ENCODE data around the gene SNAI3. TPM values are rescaled to one million over a fixed set of nuclear protein-coding genes. Genes with fewer than 3 reads are reported as not detected.

Gene SNAI3
- total and polyA plus RNA-seq, 9 of the 15 experiments (the other 6 are each of a cell fraction or from before 2014, with no cell fraction given), result 0.04 to 4.1 (median 0.80) TPM; not detected in 1

- TF ChIP-seq ZNF24 (IDR thresholded peaks at IDR 0.05) (no peak), SIRT6 (IDR thresholded peaks at IDR 0.05; ENCODE audit: low read depth, low read length) (no peak), CSDE1 (IDR thresholded peaks at IDR 0.05) (no peak), HMG20B (CRISPR knock-in tag; IDR thresholded peaks at IDR 0.05) (no peak), TAF9B (IDR thresholded peaks at IDR 0.05; ENCODE audit: partially characterized antibody) (no peak), HDAC1 (IDR thresholded peaks at IDR 0.05) (0 out of 4 replicates have a peak, but pooled peaks of 1 of the 2 experiments have one; percentile 28), ZBTB40 (IDR thresholded peaks at IDR 0.05) (peak; percentile 57), ZBTB40 (CRISPR knock-in tag; IDR thresholded peaks at IDR 0.05) (no peak)
These were observed 14.6 kb upstream of the SNAI3 start (continued) for GRCh38 chr16:88700636-88701482.

Measured in K562 (cell line).